Left lung (tissue), 10 donors: ENCODE data around the gene ZMYND8. TPM values are rescaled to one million over a fixed set of nuclear protein-coding genes. Genes with fewer than 3 reads are reported as not detected.

Experiments
- ATAC-seq: fragments of 200-7000 bp; cut with Tn5 transposase; one replicate; pipeline ENCODE4 v1.9.1; 2020; ENCODE audit warnings: moderate library complexity
- DNase-seq, 4 donors: peaks; one replicate each; pipeline ENCODE4 v3.0.0-alpha.2; 2013 to 2020
- H3K27ac ChIP-seq, 2 donors: fragments of 200-600 bp; sonication (generic) in 1 of 2; one replicate each; pipeline versions ENCODE4 v1.5.0 to v1.8.0; 2020 to 2021
- H3K27me3 ChIP-seq, 2 donors: fragments of 200-600 bp; sonication (generic) in 1 of 2; one replicate each; pipeline versions ENCODE4 v1.5.0 to v1.8.0; 2020 to 2021
- H3K36me3 ChIP-seq, 2 donors: fragments of 200-600 bp; sonication (generic) in 1 of 2; one replicate each; pipeline versions ENCODE4 v1.5.0 to v1.8.0; 2020 to 2021
- H3K4me1 ChIP-seq, 2 donors: fragments of 200-600 bp; one replicate each; pipeline ENCODE4 v1.8.0; 2021
- H3K4me3 ChIP-seq, 2 donors: fragments of 200-600 bp; sonication (generic) in 1 of 2; one replicate each; pipeline versions ENCODE4 v1.5.0 to v1.8.0; 2020 to 2021; ENCODE audit warnings: mild to moderate bottlenecking in 1 of 2
- H3K9me3 ChIP-seq, 2 donors: fragments of 200-600 bp; sonication (generic) in 1 of 2; one replicate each; pipeline versions ENCODE4 v1.5.0 to v1.8.0; 2020 to 2021
- intact Hi-C, 2 donors: fragments of 100-400 bp; cut with DNase I; formaldehyde crosslinking; loops; one replicate each; pipeline versions ENCODE4 v1.11.2 to v1.14.2; 2022
- polyA plus RNA-seq, 6 donors: library from polyadenylated mRNA; unstranded; fragments of 120-200 nt; gene quantifications; one replicate each; pipeline ENCODE4 v1.2.1, GENCODE V29; 2013; ENCODE audit not compliant: insufficient read length in 6 of 6
- total RNA-seq, 2 donors: library from RNA; stranded (reverse); fragmentation: NEBNext Ultra II Directional; extraction: Animal tissue kit (Norgen Biotek cat#: 25700); gene quantifications; one replicate each; pipeline ENCODE4 v1.2.1, GENCODE V29; 2021
- TF ChIP-seq, protein P1 (sequence below), 2 donors: fragments of 200-600 bp; sonication (generic) in 1 of 2; IDR thresholded peaks; one replicate each; pipeline versions ENCODE4 v1.5.0 to v1.8.0; 2021; ENCODE audit warnings: antibody characterized with exemption in 2 of 2
- donor health status: DM: no; HTN: yes; CAD: no.
- donor health status: DM: no; HTN: no; CAD: no.

The ZMYND8 gene
- total and polyA plus RNA-seq, 8 donors: 38.9 to 50.8 (median 42.4) TPM

DNA sequence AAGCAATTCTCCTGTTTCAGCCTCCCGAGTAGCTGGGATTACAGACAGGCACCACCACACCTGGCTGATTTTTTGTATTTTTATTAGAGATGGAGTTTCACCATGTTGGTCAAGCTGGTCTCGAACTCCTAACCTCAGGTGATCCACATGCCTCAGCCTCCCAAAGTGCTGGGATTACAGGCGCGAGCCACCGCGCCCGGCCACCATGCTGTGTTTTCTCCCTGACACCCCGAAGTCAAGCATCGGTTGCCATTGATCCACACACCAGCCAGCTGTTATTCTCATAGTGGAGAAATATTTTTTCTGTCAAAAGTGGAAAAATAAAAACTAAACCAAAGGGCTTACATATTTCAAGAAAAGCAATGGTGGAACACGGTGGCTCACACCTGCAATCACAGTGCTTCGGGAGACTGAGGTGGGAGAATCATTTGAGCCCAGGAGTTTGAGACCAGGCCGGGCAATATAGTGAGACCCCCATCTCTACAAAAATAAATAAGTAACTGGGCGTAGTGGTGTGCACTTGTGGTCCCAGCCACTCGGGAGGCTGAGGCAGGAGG, 157.4 kb downstream of the ZMYND8 start:
- H3K36me3 ChIP-seq: no peaks in the 10 kb centered on the region
- DNase-seq: no peak
- no peak for ATAC-seq
- H3K4me1 ChIP-seq: peaks cover 0 to 7% of the 10 kb centered on the region in 2 donors
- H3K27me3 ChIP-seq: no peaks in the 10 kb centered on the region
- intact Hi-C loops: no loop called here
- H3K4me3 ChIP-seq: no peak overlapping the region
- TF ChIP-seq, protein P1, sequence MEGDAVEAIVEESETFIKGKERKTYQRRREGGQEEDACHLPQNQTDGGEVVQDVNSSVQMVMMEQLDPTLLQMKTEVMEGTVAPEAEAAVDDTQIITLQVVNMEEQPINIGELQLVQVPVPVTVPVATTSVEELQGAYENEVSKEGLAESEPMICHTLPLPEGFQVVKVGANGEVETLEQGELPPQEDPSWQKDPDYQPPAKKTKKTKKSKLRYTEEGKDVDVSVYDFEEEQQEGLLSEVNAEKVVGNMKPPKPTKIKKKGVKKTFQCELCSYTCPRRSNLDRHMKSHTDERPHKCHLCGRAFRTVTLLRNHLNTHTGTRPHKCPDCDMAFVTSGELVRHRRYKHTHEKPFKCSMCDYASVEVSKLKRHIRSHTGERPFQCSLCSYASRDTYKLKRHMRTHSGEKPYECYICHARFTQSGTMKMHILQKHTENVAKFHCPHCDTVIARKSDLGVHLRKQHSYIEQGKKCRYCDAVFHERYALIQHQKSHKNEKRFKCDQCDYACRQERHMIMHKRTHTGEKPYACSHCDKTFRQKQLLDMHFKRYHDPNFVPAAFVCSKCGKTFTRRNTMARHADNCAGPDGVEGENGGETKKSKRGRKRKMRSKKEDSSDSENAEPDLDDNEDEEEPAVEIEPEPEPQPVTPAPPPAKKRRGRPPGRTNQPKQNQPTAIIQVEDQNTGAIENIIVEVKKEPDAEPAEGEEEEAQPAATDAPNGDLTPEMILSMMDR (IDR thresholded peaks at IDR 0.05): no peak
- H3K9me3 ChIP-seq: no peaks in the 10 kb centered on the region
- H3K27ac ChIP-seq: no peak overlapping the region

DNA sequence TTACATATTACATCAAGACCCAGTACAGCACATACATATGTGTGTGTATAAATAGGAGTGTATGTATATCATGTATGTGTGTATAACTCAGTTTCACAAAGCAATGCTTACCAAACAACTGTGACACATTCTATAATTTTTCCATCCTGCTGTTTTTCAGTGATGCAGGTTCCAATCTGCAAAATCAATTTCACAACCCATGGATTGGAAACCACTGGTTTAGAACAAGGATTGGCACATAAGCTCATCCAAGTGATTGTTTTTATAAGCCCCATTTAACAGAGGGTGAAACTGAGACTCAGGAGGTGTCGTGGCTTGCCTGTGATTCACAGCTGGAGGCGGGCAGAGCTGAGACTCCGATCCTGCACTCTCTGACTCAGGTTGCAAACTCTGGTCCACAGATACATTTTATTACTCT, 158.2 kb downstream of the ZMYND8 start:
- no peak overlapping the region for H3K27ac ChIP-seq
- intact Hi-C loops: no loop called here
- H3K27me3 ChIP-seq: no peaks in the 10 kb centered on the region
- no peaks in the 10 kb centered on the region for H3K9me3 ChIP-seq
- H3K4me1 ChIP-seq: peaks cover 0 to 7% of the 10 kb centered on the region in 2 donors
- ATAC-seq (no peak), DNase-seq (no peak)
- no peak overlapping the region for H3K4me3 ChIP-seq
- TF ChIP-seq, protein P1 (IDR thresholded peaks at IDR 0.05): no peak
- H3K36me3 ChIP-seq: no peaks in the 10 kb centered on the region

DNA sequence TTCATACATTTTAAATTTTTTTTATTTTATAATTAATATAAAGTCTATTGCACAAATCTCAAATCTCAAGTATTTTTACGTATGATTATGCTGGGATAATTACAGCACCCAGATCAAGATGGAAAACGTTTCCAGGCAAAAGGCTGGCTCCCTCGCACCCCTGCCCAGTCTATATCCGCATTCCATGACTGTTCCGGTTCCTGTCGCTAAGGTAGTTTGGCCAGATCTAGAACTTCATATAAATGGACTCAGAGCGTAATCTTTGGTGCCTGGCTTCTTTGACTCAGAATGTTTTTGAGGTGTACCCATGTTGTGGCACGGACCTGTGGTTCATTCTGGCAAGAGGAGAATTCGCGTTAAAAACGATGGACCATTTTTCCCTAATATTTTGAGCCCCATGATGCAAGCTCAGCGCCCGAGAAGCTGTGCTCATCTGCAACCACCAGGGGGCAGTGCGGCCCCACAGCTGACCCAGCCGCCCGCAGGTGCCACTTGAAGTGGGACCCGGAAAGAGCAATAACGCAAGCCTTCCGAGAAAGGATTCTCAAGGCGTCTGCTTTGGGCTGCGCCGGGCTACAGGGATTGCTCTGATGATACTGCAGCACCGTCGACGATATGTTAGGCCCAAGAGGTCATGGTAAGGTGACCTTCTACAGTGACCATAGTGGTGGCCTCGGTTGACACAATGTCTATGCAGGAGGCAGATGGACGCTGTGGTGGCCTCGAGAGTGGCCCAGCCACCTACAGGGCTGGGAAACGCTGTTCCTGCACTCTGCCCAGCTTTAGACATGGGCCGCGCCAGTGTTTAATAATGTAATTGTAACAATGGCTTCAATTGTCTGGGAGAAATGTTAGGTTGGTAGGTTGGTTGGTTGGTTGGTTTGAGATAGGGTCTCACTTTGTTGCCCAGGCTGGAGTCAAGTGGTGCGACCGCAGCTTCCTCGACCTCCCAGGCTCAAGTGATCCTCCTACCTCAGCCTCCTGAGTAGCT, 160.1 kb downstream of the ZMYND8 start:
- intact Hi-C loops: no loop called here
- no peaks in the 10 kb centered on the region for H3K27me3 ChIP-seq
- TF ChIP-seq, protein P1 (IDR thresholded peaks at IDR 0.05): peak; percentile 95
- H3K4me1 ChIP-seq: peaks cover 0 to 7% of the 10 kb centered on the region in 2 donors
- ATAC-seq: peak; percentile 95
- no peaks in the 10 kb centered on the region for H3K9me3 ChIP-seq
- peak in 3 of 4 donors; percentile 64 to 94 (median 73) for DNase-seq
- H3K27ac ChIP-seq: no peak overlapping the region
- no peaks in the 10 kb centered on the region for H3K36me3 ChIP-seq
- no peak overlapping the region for H3K4me3 ChIP-seq

DNA sequence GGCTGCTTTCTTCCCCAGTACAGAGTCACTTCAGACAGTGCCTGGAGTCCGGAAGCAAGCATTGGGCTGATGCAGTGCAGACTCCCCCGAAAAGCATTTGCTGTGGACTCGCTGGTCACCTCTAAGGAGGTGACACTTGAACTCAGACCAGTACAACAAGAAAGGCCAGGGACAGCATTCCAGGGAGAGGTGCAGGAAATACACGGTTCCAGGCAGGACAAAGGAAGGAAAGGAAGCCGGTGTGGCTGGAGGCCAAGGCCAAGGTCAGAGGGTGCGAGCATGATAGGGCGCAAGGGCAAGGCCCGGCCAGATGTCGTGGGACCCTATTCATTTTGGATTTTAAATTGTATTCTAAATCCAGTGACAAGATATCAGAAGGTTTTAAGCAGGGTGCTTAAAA, 160.9 kb downstream of the ZMYND8 start:
- ATAC-seq: no peak
- no peak for DNase-seq
- Histone ChIP-seq H3K36me3 (no peaks in the 10 kb centered on the region), H3K9me3 (no peaks in the 10 kb centered on the region), H3K27ac (no peak overlapping the region), H3K4me3 (no peak overlapping the region), H3K4me1 (peaks cover 0 to 7% of the 10 kb centered on the region in 2 donors), H3K27me3 (no peaks in the 10 kb centered on the region)
- TF ChIP-seq, protein P1 (IDR thresholded peaks at IDR 0.05): no peak
- intact Hi-C loops: no loop called here

DNA sequence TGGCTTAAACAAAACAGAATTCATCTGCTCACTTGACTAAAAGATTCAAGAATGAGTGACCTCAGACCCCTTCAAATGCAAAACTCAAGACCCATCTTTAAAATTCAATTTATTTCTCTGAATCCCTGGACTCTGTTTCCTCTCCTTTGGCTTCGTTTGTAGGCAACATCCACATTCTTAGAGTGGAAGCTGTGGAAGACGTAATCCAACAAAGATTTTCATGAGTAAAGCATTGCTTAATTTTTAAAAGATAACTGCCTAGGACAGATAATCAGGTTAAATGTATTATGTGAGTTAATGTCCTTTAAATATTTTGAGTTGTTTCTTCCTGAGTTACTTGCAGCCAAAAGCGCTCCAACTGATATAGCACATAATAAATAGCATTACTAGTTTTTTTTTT, 164.5 kb downstream of the ZMYND8 start:
- H3K27me3 ChIP-seq: peaks cover 0 to 20% of the 10 kb centered on the region in 2 donors
- intact Hi-C loops: no loop called here
- TF ChIP-seq, protein P1 (IDR thresholded peaks at IDR 0.05): no peak
- no peaks in the 10 kb centered on the region for H3K9me3 ChIP-seq
- H3K36me3 ChIP-seq: no peaks in the 10 kb centered on the region
- no peak overlapping the region for H3K27ac ChIP-seq
- peaks cover 0 to 7% of the 10 kb centered on the region in 2 donors for H3K4me1 ChIP-seq
- peak in 1 of 4 donors; percentile 13 for DNase-seq
- no peak overlapping the region for H3K4me3 ChIP-seq
- ATAC-seq: no peak
